ENCODE measurements around the gene EHD3. TPM values are rescaled to one million over a fixed set of nuclear protein-coding genes. Genes with fewer than 3 reads are reported as not detected.

The EHD3 gene
- total and polyA plus RNA-seq, 2 of the 8 experiments (the other 6 are each of a cell fraction or from before 2014, with no cell fraction given), result 9.3 to 12.0 TPM

GRCh38 chr2:31248139-31248538, 14.2 kb downstream of the EHD3 start:
- H4K20me1 ChIP-seq (replicated peaks in 1 of 2; ENCODE audit: control insufficient read depth in 1 of 2, insufficient read depth in 2 of 2, low read length in 2 of 2), result peaks cover 0 to 2% of the 10 kb centered on the region in 2 experiments
- no peak overlapping the region for H3K56ac ChIP-seq (replicated peaks; ENCODE audit: insufficient read length, low read depth, low read length)
- H2AK5ac ChIP-seq (ENCODE audit: low read depth, low read length), result no peak overlapping the region
- H3K4me3 ChIP-seq (ENCODE audit: extremely low read depth in 1 of 4, insufficient read depth in 2 of 4, low read depth in 3 of 4, low read length in 4 of 4), result no peak overlapping the region
- no peak overlapping the region for H2BK20ac ChIP-seq (ENCODE audit: low read length)
- 91% methylated on average over 3 of the region's 3 CpGs; no CpG with 5 or more reads in 1 of the 2 experiments for WGBS, 2 experiments (ENCODE audit: extremely low coverage in 1 of 2, insufficient coverage in 1 of 2, insufficient read length in 1 of 2, insufficient replicate concordance in 2 of 2, low coverage in 1 of 2, low lambda C conversion rate in 2 of 2, missing lambda C conversion rate in 1 of 2)
- FAIRE-seq (no peak), DNase-seq (ENCODE audit: low read depth in 1 of 2, low spot score in 2 of 2) (no peak)
- H3K18ac ChIP-seq (ENCODE audit: extremely low read depth, low read length), result no peak overlapping the region
- H3K9ac ChIP-seq (replicated peaks in 1 of 4; ENCODE audit: extremely low read depth in 1 of 4, low read depth in 3 of 4, low read length in 3 of 4), result no peak overlapping the region
- H4K91ac ChIP-seq (replicated peaks; ENCODE audit: insufficient read length, low read length), result no peak overlapping the region
- H3K9me3 ChIP-seq (ENCODE audit: insufficient read depth in 2 of 2, low read depth in 1 of 2, low read length in 1 of 2), result no peaks in the 10 kb centered on the region
- H2BK5ac ChIP-seq (ENCODE audit: low read depth, low read length), result no peak overlapping the region; the same call in 1 of the 2 replicates
- H3K27ac ChIP-seq (ENCODE audit: low read depth, low read length), result no peak overlapping the region
- no peak overlapping the region for H2BK12ac ChIP-seq (ENCODE audit: low read depth, low read length)
- H3K79me1 ChIP-seq (ENCODE audit: low read depth, low read length), result no peaks in the 10 kb centered on the region; the same call in 1 of the 2 replicates
- no peak overlapping the region for H4K5ac ChIP-seq (ENCODE audit: insufficient read length, low read depth, low read length)
- H4K8ac ChIP-seq (ENCODE audit: extremely low read depth, insufficient read depth, low read length), result no peak overlapping the region
- H3K4me2 ChIP-seq (ENCODE audit: insufficient read depth in 1 of 2, low read depth in 2 of 2, low read length in 2 of 2), result no peak overlapping the region
- POLR2A ChIA-PET (ENCODE audit: partially characterized antibody), result no interaction called here
- no peaks in the 10 kb centered on the region; the same call in 1 of the 2 replicates for H3K23me2 ChIP-seq (ENCODE audit: low read depth, low read length)
- no peaks in the 10 kb centered on the region; a peak in 1 of 7 replicates for H3K4me1 ChIP-seq (replicated peaks in 1 of 4; ENCODE audit: control insufficient read depth in 3 of 4, insufficient read depth in 4 of 4, low read length in 3 of 4)
- no peak overlapping the region for H2BK15ac ChIP-seq (ENCODE audit: low read length)
- no peak overlapping the region for H3K14ac ChIP-seq (ENCODE audit: insufficient read length)
- no peak overlapping the region for H2BK120ac ChIP-seq (replicated peaks; ENCODE audit: low read depth, low read length)
- H2AFZ ChIP-seq (ENCODE audit: low read length), result no peak overlapping the region
- CTCF ChIA-PET (ENCODE audit: partially characterized antibody), result interaction anchor here (0.7 to 1.5 kb wide), 2 partner anchors 17 to 363 kb away, joined by 3 read pairs; no protein-coding TSS in a partner anchor
- no peaks in the 10 kb centered on the region for H3K27me3 ChIP-seq (replicated peaks in 1 of 4; ENCODE audit: control insufficient read depth in 3 of 4, extremely low read depth in 1 of 4, insufficient read depth in 3 of 4, low read length in 3 of 4)
- no peaks in the 10 kb centered on the region for H3K79me2 ChIP-seq (ENCODE audit: control insufficient read depth in 1 of 2, insufficient read depth in 2 of 2, low read length in 2 of 2)
- H3K23ac ChIP-seq (ENCODE audit: insufficient read length), result no peak overlapping the region
- no peak overlapping the region for H3K4ac ChIP-seq (replicated peaks; ENCODE audit: insufficient read length, low read depth, low read length)
- no peaks in the 10 kb centered on the region for H3K36me3 ChIP-seq (ENCODE audit: control insufficient read depth in 2 of 4, insufficient read depth in 4 of 4, low read length in 3 of 4)
- no peak for TF ChIP-seq CTCF (IDR thresholded peaks at IDR 0.05; ENCODE audit: control extremely low read depth in 1 of 3, insufficient read depth in 1 of 3, low read depth in 1 of 3, low read length in 3 of 3)
- TF ChIP-seq KDM5A (IDR thresholded peaks at IDR 0.05; ENCODE audit: low read length), result no peak
- no peak for TF ChIP-seq USF2 (IDR thresholded peaks at IDR 0.05; ENCODE audit: low read length)
- no peak for TF ChIP-seq TBP (IDR thresholded peaks at IDR 0.05; ENCODE audit: low read depth, low read length)
- TF ChIP-seq RBBP5 (IDR thresholded peaks at IDR 0.05; ENCODE audit: borderline replicate concordance, low read depth, low read length), result no peak
- TF ChIP-seq SUZ12 (IDR thresholded peaks at IDR 0.05; ENCODE audit: low read length), result no peak
- TF ChIP-seq TAF1 (IDR thresholded peaks at IDR 0.05; ENCODE audit: low read depth, low read length), result no peak
- TF ChIP-seq BCL11A (IDR thresholded peaks at IDR 0.05; ENCODE audit: low read depth in 2 of 2, low read length in 2 of 2), result no peak
- no peak for TF ChIP-seq CREB1 (IDR thresholded peaks at IDR 0.05)
- TF ChIP-seq POLR2A (IDR thresholded peaks at IDR 0.05; ENCODE audit: control extremely low read depth in 1 of 2, low read depth in 2 of 2, low read length in 2 of 2), result no peak
- TF ChIP-seq GTF2F1 (IDR thresholded peaks at IDR 0.05; ENCODE audit: borderline replicate concordance, low read depth, low read length), result no peak

Measured in H1 (cell line).